NCI-H774 (cell line): ENCODE data around the gene DOC2A.
"Not testable (repeated sequence)": the region's sequence is repeated elsewhere in the genome, so short reads cannot be mapped to it uniquely, and the experiment has no call there.

Source experiments
- DNase-seq: peaks from one replicate; lab custom pipeline; 2025; lab: John Stamatoyannopoulos, UW

The DOC2A gene

GRCh38 chr16:30027588-30028437, 17.0 kb upstream of the DOC2A start:
- no peak for DNase-seq

GRCh38 chr16:30026449-30026848, 15.6 kb upstream of the DOC2A start:
- no peak for DNase-seq

- no peak for DNase-seq
Measured at GRCh38 chr16:30025574-30025973, 14.7 kb upstream of the DOC2A start.

GRCh38 chr16:30025156-30025555, 14.3 kb upstream of the DOC2A start:
- no peak for DNase-seq

- DNase-seq: no peak
Measured at GRCh38 chr16:30024451-30024850, 13.6 kb upstream of the DOC2A start.

- no peak for DNase-seq
Measured at GRCh38 chr16:30023586-30023985, 12.8 kb upstream of the DOC2A start.

GRCh38 chr16:30022887-30023286, 12.1 kb upstream of the DOC2A start, which contains the start of gene C16orf92:
C16orf92 (plus strand) TSS chr16:30023198; CDS start chr16:30023341, 143 bp downstream.
- no peak for DNase-seq

GRCh38 chr16:30018731-30019158, 7.9 kb upstream of the DOC2A start:
- no peak for DNase-seq

GRCh38 chr16:30017937-30018336, 7.1 kb upstream of the DOC2A start:
- DNase-seq: not testable (repeated sequence)

- DNase-seq: no peak
Measured at GRCh38 chr16:30017277-30017656, 6.4 kb upstream of the DOC2A start.

- no peak for DNase-seq
Measured at GRCh38 chr16:30016555-30017276, 5.9 kb upstream of the DOC2A start.

- not testable (repeated sequence) for DNase-seq
Measured at GRCh38 chr16:30015450-30015849, 4.6 kb upstream of the DOC2A start.

GRCh38 chr16:30012598-30012997, 1.8 kb upstream of the DOC2A start:
- not testable (repeated sequence) for DNase-seq

GRCh38 chr16:30011714-30012504, 1.1 kb upstream of the DOC2A start:
- no peak for DNase-seq

GRCh38 chr16:30009990-30010843, 610 bp downstream of the DOC2A start:
- DNase-seq: no peak

- DNase-seq: no peak
Measured at GRCh38 chr16:30009085-30009862, 1.6 kb downstream of the DOC2A start.

GRCh38 chr16:30007378-30007895, 3.4 kb downstream of the DOC2A start:
- no peak for DNase-seq

GRCh38 chr16:30006659-30007377, 4.0 kb downstream of the DOC2A start:
- DNase-seq: no peak

GRCh38 chr16:30006095-30006473, 4.7 kb downstream of the DOC2A start:
- DNase-seq: no peak
